SIG-M5 treated with dmso at 0.1 percent for 504 hours (cell line): ENCODE results near the gene SP6.

Experiments
- DNase-seq: peaks from one replicate; lab custom pipeline; 2025; ENCODE audit not compliant: unreplicated experiment; lab: John Stamatoyannopoulos, UW

SP6 gene

GRCh38 chr17:47857551-47858455 is 6.8 kb upstream of the SP6 start:
- DNase-seq: peak; percentile 33

GRCh38 chr17:47856830-47857229 is 5.9 kb upstream of the SP6 start:
- no peak for DNase-seq

- DNase-seq: no peak
Observed at GRCh38 chr17:47855737-47856136, 4.8 kb upstream of the SP6 start.

- no peak for DNase-seq
Observed at GRCh38 chr17:47853616-47854015, 2.7 kb upstream of the SP6 start.

- no peak for DNase-seq
Observed at GRCh38 chr17:47852113-47852949, 1.4 kb upstream of the SP6 start.

GRCh38 chr17:47851764-47852112 is 775 bp upstream of the SP6 start:
- DNase-seq: no peak

GRCh38 chr17:47850373-47850691 is 631 bp downstream of the SP6 start:
- DNase-seq: no peak

- no peak for DNase-seq
Observed at GRCh38 chr17:47848198-47848513, 2.8 kb downstream of the SP6 start.

GRCh38 chr17:47847341-47848197 is 3.4 kb downstream of the SP6 start:
- DNase-seq: no peak

- DNase-seq: no peak
Observed at GRCh38 chr17:47846716-47847340, 4.1 kb downstream of the SP6 start.

- no peak for DNase-seq
Observed at GRCh38 chr17:47845716-47846075, 5.3 kb downstream of the SP6 start.

- DNase-seq: peak; percentile 38
Observed at GRCh38 chr17:47844814-47845715, 5.9 kb downstream of the SP6 start.

GRCh38 chr17:47844227-47844626 is 6.7 kb downstream of the SP6 start:
- DNase-seq: no peak

- no peak for DNase-seq
Observed at GRCh38 chr17:47843391-47843730, 7.6 kb downstream of the SP6 start.

- DNase-seq: no peak
Observed at GRCh38 chr17:47841488-47842291, 9.3 kb downstream of the SP6 start.

- peak; percentile 84 for DNase-seq
Observed at GRCh38 chr17:47840742-47841487, 10.0 kb downstream of the SP6 start, which contains the start of gene SCRN2. TSS of gene SCRN2 (minus strand) at chr17:47841273. CDS start at chr17:47840843, 430 bp downstream.

GRCh38 chr17:47840001-47840741 is 10.8 kb downstream of the SP6 start:
- DNase-seq: no peak

GRCh38 chr17:47839071-47839470 is 11.9 kb downstream of the SP6 start:
- no peak for DNase-seq
